Skeletal muscle tissue (tissue), 4 donors: ENCODE data around the gene HTT. TPM values are rescaled to one million over a fixed set of nuclear protein-coding genes. Genes with fewer than 3 reads are reported as not detected.
A peak's percentile ranks its signal among the peaks of the same experiment; 100 is the strongest.

Experiments used
- H3K27ac ChIP-seq: one replicate; pipeline ENCODE4 v1.7.0; 2013; ENCODE audit warnings: mild to moderate bottlenecking, low read depth, low read length, inconsistent platforms
- H3K27me3 ChIP-seq, 3 donors: one replicate each; pipeline ENCODE4 v1.7.0; 2013; ENCODE audit warnings: low read length in 3 of 3; ENCODE audit not compliant: control insufficient read depth in 3 of 3, insufficient read depth in 3 of 3
- H3K36me3 ChIP-seq, 3 donors: one replicate each; pipeline ENCODE4 v1.7.0; 2013; ENCODE audit warnings: low read length in 3 of 3; ENCODE audit not compliant: control insufficient read depth in 3 of 3, insufficient read depth in 3 of 3
- H3K4me1 ChIP-seq, 3 donors: one replicate each; pipeline ENCODE4 v1.7.0; 2013; ENCODE audit warnings: low read length in 3 of 3, mild to moderate bottlenecking in 3 of 3; ENCODE audit not compliant: control insufficient read depth in 3 of 3, insufficient read depth in 3 of 3
- H3K4me3 ChIP-seq, 3 donors: one replicate each; pipeline ENCODE4 v1.7.0; 2013; ENCODE audit warnings: low read length in 3 of 3
- H3K9ac ChIP-seq, 3 donors: one replicate each; pipeline ENCODE4 v1.7.0; 2013; ENCODE audit warnings: low read length in 3 of 3, mild to moderate bottlenecking in 3 of 3, moderate library complexity in 2 of 3, low read depth in 1 of 3
- H3K9me3 ChIP-seq, 3 donors: one replicate each; pipeline ENCODE4 v1.7.0; 2013; ENCODE audit warnings: low read length in 3 of 3; ENCODE audit not compliant: control insufficient read depth in 3 of 3
- total RNA-seq: library from RNA; depleted of rRNA; stranded (reverse); fragments of >200 nt; gene quantifications from one replicate; pipeline ENCODE4 v1.2.3, GENCODE V29; 2014
- donor health status: Osteomylitis.

Gene HTT
- total RNA-seq, 1 donor from 2014 or later, result 43.8 TPM

GRCh38 chr4:3192827-3193226 lies 118.3 kb downstream of the HTT start:
- Histone ChIP-seq H3K27ac (no peak overlapping the region), H3K9me3 (no peaks in the 10 kb centered on the region), H3K27me3 (no peaks in the 10 kb centered on the region), H3K4me1 (peaks cover 0 to 10% (median 0%) of the 10 kb centered on the region in 3 donors), H3K4me3 (no peak overlapping the region), H3K9ac (no peak overlapping the region), H3K36me3 (peaks cover 42 to 58% (median 50%) of the 10 kb centered on the region in 3 donors)

- Histone ChIP-seq H3K36me3 (peaks cover 33 to 50% (median 44%) of the 10 kb centered on the region in 3 donors), H3K9ac (no peak overlapping the region), H3K4me3 (no peak overlapping the region), H3K9me3 (no peaks in the 10 kb centered on the region), H3K27ac (no peak overlapping the region), H3K27me3 (no peaks in the 10 kb centered on the region), H3K4me1 (peaks cover 0 to 4% (median 0%) of the 10 kb centered on the region in 3 donors)
Observed at GRCh38 chr4:3193531-3194203, 119.2 kb downstream of the HTT start.

GRCh38 chr4:3196670-3197359 lies 122.3 kb downstream of the HTT start:
- no peak overlapping the region for H3K9ac ChIP-seq
- H3K36me3 ChIP-seq, result peaks cover 26 to 47% (median 35%) of the 10 kb centered on the region in 3 donors
- H3K4me3 ChIP-seq, result no peak overlapping the region

GRCh38 chr4:3197366-3198105 lies 123.1 kb downstream of the HTT start:
- H3K36me3 ChIP-seq, result peaks cover 22 to 41% (median 35%) of the 10 kb centered on the region in 3 donors

More at GRCh38 chr4:3196670-3197359, 122.3 kb downstream of the HTT start:
- Histone ChIP-seq H3K4me1 (peaks cover 14 to 22% (median 20%) of the 10 kb centered on the region in 3 donors), H3K27me3 (no peaks in the 10 kb centered on the region), H3K9me3 (no peaks in the 10 kb centered on the region), H3K27ac (no peak overlapping the region)

GRCh38 chr4:3198906-3199305 lies 124.4 kb downstream of the HTT start:
- Histone ChIP-seq H3K9ac (peak overlapping the region in 1 of 3 donors; percentile 33), H3K4me3 (no peak overlapping the region), H3K9me3 (no peaks in the 10 kb centered on the region), H3K36me3 (peaks cover 18 to 36% (median 32%) of the 10 kb centered on the region in 3 donors), H3K27me3 (no peaks in the 10 kb centered on the region), H3K4me1 (peaks cover 22 to 43% (median 39%) of the 10 kb centered on the region in 3 donors), H3K27ac (no peak overlapping the region)

More at GRCh38 chr4:3197366-3198105, 123.1 kb downstream of the HTT start:
- H3K4me1 ChIP-seq, result peaks cover 16 to 29% (median 27%) of the 10 kb centered on the region in 3 donors
- H3K27me3 ChIP-seq, result no peaks in the 10 kb centered on the region
- H3K9me3 ChIP-seq, result no peaks in the 10 kb centered on the region
- no peak overlapping the region for H3K27ac ChIP-seq
- H3K4me3 ChIP-seq, result no peak overlapping the region
- H3K9ac ChIP-seq, result no peak overlapping the region

- H3K27ac ChIP-seq, result peak overlapping the region; percentile 39
Observed at GRCh38 chr4:3199653-3200422, 125.4 kb downstream of the HTT start.

GRCh38 chr4:3200423-3201090 lies 126.1 kb downstream of the HTT start:
- H3K9me3 ChIP-seq, result no peaks in the 10 kb centered on the region
- no peaks in the 10 kb centered on the region for H3K27me3 ChIP-seq
- no peak overlapping the region for H3K4me3 ChIP-seq
- H3K4me1 ChIP-seq, result peaks cover 28 to 46% (median 45%) of the 10 kb centered on the region in 3 donors
- H3K9ac ChIP-seq, result peak overlapping the region in 1 of 3 donors; percentile 40
- peak overlapping the region; percentile 39 for H3K27ac ChIP-seq
- peaks cover 14 to 29% (median 28%) of the 10 kb centered on the region in 3 donors for H3K36me3 ChIP-seq

More at GRCh38 chr4:3199653-3200422, 125.4 kb downstream of the HTT start:
- H3K27me3 ChIP-seq, result no peaks in the 10 kb centered on the region
- H3K4me3 ChIP-seq, result no peak overlapping the region
- H3K36me3 ChIP-seq, result peaks cover 18 to 33% (median 32%) of the 10 kb centered on the region in 3 donors
- peaks cover 28 to 46% (median 45%) of the 10 kb centered on the region in 3 donors for H3K4me1 ChIP-seq
- no peaks in the 10 kb centered on the region for H3K9me3 ChIP-seq
- H3K9ac ChIP-seq, result no peak overlapping the region

GRCh38 chr4:3201718-3202702 lies 127.5 kb downstream of the HTT start:
- H3K9ac ChIP-seq, result peak overlapping the region in 2 of 3 donors; percentile 5 to 29
- no peak overlapping the region for H3K4me3 ChIP-seq
- peaks cover 6 to 26% (median 24%) of the 10 kb centered on the region in 3 donors for H3K36me3 ChIP-seq
- peak overlapping the region; percentile 65 for H3K27ac ChIP-seq
- peaks cover 28 to 46% (median 45%) of the 10 kb centered on the region in 3 donors for H3K4me1 ChIP-seq
- H3K9me3 ChIP-seq, result no peaks in the 10 kb centered on the region
- no peaks in the 10 kb centered on the region for H3K27me3 ChIP-seq
